ENCODE measurements around the gene PLA2G2F. TPM values are rescaled to one million over a fixed set of nuclear protein-coding genes. Genes with fewer than 3 reads are reported as not detected.

The PLA2G2F gene
- total RNA-seq, 2 donors from 2014 or later: not detected

GRCh38 chr1:20174937-20175666 lies 36.0 kb downstream of the PLA2G2F start:
- H3K4me3 ChIP-seq: no peak overlapping the region
- H3K4me1 ChIP-seq: no peaks in the 10 kb centered on the region
- no peak for TF ChIP-seq CTCF (IDR thresholded peaks at IDR 0.05)
- H3K9ac ChIP-seq (ENCODE audit: low read depth in 2 of 2, low read length in 2 of 2): no peak overlapping the region
- no peak for DNase-seq
- intact Hi-C loops (cut with DNase I): no loop called here
- H3K9me3 ChIP-seq: no peaks in the 10 kb centered on the region
- no peaks in the 10 kb centered on the region for H3K27me3 ChIP-seq
- H3K36me3 ChIP-seq: no peaks in the 10 kb centered on the region
- H3K27ac ChIP-seq: no peak overlapping the region

GRCh38 chr1:20178634-20179370 lies 39.7 kb downstream of the PLA2G2F start:
- no peak overlapping the region for H3K9ac ChIP-seq (ENCODE audit: low read depth in 2 of 2, low read length in 2 of 2)
- H3K27ac ChIP-seq: no peak overlapping the region
- H3K4me1 ChIP-seq: no peaks in the 10 kb centered on the region
- H3K27me3 ChIP-seq: no peaks in the 10 kb centered on the region
- no peak for DNase-seq
- H3K36me3 ChIP-seq: no peaks in the 10 kb centered on the region
- intact Hi-C loops (cut with DNase I): no loop called here
- no peak overlapping the region for H3K4me3 ChIP-seq
- TF ChIP-seq CTCF (IDR thresholded peaks at IDR 0.05): no peak
- H3K9me3 ChIP-seq: no peaks in the 10 kb centered on the region

- DNase-seq: no peak
- H3K9me3 ChIP-seq: no peaks in the 10 kb centered on the region
- H3K4me3 ChIP-seq: no peak overlapping the region
- no peak overlapping the region for H3K9ac ChIP-seq (ENCODE audit: low read depth in 2 of 2, low read length in 2 of 2)
- intact Hi-C loops (cut with DNase I): no loop called here
- TF ChIP-seq CTCF (IDR thresholded peaks at IDR 0.05): no peak
- no peaks in the 10 kb centered on the region for H3K4me1 ChIP-seq
- H3K27ac ChIP-seq: no peak overlapping the region
- H3K27me3 ChIP-seq: no peaks in the 10 kb centered on the region
- H3K36me3 ChIP-seq: no peaks in the 10 kb centered on the region
Observed at GRCh38 chr1:20179371-20180128, 40.4 kb downstream of the PLA2G2F start.

GRCh38 chr1:20180129-20180843 lies 41.2 kb downstream of the PLA2G2F start:
- intact Hi-C loops (cut with DNase I): no loop called here
- H3K27me3 ChIP-seq: no peaks in the 10 kb centered on the region
- no peak overlapping the region for H3K27ac ChIP-seq
- DNase-seq: no peak
- H3K4me3 ChIP-seq: no peak overlapping the region
- no peaks in the 10 kb centered on the region for H3K4me1 ChIP-seq
- no peak overlapping the region for H3K9ac ChIP-seq (ENCODE audit: low read depth in 2 of 2, low read length in 2 of 2)
- no peak for TF ChIP-seq CTCF (IDR thresholded peaks at IDR 0.05)
- H3K9me3 ChIP-seq: no peaks in the 10 kb centered on the region
- no peaks in the 10 kb centered on the region for H3K36me3 ChIP-seq

GRCh38 chr1:20180844-20181207 lies 41.7 kb downstream of the PLA2G2F start:
- no peak for DNase-seq
- Histone ChIP-seq H3K9ac (ENCODE audit: low read depth in 2 of 2, low read length in 2 of 2) (no peak overlapping the region), H3K4me1 (no peaks in the 10 kb centered on the region), H3K4me3 (no peak overlapping the region), H3K27me3 (no peaks in the 10 kb centered on the region), H3K27ac (no peak overlapping the region), H3K9me3 (no peaks in the 10 kb centered on the region), H3K36me3 (no peaks in the 10 kb centered on the region)
- intact Hi-C loops (cut with DNase I): no loop called here
- no peak for TF ChIP-seq CTCF (IDR thresholded peaks at IDR 0.05)
